Measurements from ENCODE around the gene ERMAP.

The ERMAP gene

DNA sequence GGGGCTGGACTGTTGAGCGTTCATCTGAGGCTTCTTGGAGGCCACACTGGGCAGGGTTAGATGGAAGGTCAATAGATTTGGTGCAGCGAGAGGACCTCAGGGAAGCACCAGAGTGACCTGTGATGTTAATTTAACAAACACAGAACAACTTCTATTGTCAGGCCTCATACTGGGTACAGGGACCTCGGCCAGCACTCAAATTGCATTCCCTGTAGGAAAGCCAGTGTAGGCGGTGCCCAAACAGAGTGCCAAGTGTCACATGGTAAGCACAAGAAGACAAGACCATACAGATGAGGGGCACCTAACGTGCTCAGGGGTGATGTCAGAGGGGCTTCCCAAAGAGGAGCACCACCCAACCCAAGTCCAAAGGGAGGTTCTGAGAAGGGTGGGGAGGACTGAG lies 30.8 kb upstream of the ERMAP start:
- no peak overlapping the region for H3K4me3 ChIP-seq (replicated peaks; ENCODE audit: low read depth, low read length)
- TF ChIP-seq, protein P1, sequence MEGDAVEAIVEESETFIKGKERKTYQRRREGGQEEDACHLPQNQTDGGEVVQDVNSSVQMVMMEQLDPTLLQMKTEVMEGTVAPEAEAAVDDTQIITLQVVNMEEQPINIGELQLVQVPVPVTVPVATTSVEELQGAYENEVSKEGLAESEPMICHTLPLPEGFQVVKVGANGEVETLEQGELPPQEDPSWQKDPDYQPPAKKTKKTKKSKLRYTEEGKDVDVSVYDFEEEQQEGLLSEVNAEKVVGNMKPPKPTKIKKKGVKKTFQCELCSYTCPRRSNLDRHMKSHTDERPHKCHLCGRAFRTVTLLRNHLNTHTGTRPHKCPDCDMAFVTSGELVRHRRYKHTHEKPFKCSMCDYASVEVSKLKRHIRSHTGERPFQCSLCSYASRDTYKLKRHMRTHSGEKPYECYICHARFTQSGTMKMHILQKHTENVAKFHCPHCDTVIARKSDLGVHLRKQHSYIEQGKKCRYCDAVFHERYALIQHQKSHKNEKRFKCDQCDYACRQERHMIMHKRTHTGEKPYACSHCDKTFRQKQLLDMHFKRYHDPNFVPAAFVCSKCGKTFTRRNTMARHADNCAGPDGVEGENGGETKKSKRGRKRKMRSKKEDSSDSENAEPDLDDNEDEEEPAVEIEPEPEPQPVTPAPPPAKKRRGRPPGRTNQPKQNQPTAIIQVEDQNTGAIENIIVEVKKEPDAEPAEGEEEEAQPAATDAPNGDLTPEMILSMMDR (IDR thresholded peaks at IDR 0.05; ENCODE audit: low read length, missing control alignments) = no peak
- no peak for DNase-seq (ENCODE audit: low read depth)

DNA sequence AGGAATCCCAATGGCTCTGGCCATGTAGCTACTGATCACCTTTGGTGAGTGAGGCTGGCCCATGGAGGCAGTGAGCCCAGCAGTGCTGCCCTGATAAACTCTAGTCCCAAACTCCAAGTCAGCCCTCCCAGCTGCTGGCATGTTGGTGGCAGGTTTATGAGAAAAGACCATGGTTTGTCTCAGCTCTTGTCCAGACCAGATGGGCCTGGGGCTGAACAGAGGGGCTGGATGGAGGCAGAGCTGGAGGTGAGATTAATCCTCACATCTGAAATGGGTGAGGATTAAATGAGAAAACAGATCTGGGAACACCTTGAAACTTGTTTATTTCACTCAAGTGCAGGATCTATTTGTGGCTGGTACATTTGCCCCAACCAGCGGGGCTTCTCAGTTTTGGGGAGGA lies 28.9 kb upstream of the ERMAP start:
- H3K4me3 ChIP-seq (replicated peaks; ENCODE audit: low read depth, low read length) = no peak overlapping the region
- TF ChIP-seq, protein P1 (IDR thresholded peaks at IDR 0.05; ENCODE audit: low read length, missing control alignments) = no peak

DNA sequence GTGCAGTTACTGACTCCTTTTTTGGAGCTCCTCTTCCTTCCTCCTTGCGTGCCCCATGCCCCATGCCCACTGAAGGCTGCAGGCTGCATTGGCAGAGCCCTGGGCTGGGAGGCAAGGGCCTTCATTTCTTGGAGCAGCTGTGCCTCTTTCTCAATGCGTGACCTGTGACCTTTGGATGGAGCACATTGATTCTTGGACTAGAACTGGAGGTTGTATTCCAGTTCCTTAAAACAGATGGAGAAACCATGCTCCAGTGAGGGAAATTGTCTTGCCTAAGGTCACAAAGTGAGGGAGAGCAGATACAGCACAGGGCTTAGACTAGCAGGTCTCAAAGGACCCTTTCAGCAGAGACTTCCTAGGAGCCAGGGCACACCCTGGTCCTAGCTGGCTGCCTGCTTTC lies 23.1 kb upstream of the ERMAP start:
- no peak overlapping the region for H3K4me3 ChIP-seq (replicated peaks; ENCODE audit: low read depth, low read length)
- TF ChIP-seq, protein P1 (IDR thresholded peaks at IDR 0.05; ENCODE audit: low read length, missing control alignments) = no peak
- DNase-seq (ENCODE audit: low read depth) = peak; percentile 4

More for the DNA sequence above, 28.9 kb upstream of the ERMAP start:
- no peak for DNase-seq (ENCODE audit: low read depth)

GRCh38 chr1:42797414-42797813 lies 19.5 kb upstream of the ERMAP start:
- no peak for DNase-seq (ENCODE audit: low read depth)
- no peak overlapping the region for H3K4me3 ChIP-seq (replicated peaks; ENCODE audit: low read depth, low read length)
- TF ChIP-seq, protein P1 (IDR thresholded peaks at IDR 0.05; ENCODE audit: low read length, missing control alignments) = no peak

DNA sequence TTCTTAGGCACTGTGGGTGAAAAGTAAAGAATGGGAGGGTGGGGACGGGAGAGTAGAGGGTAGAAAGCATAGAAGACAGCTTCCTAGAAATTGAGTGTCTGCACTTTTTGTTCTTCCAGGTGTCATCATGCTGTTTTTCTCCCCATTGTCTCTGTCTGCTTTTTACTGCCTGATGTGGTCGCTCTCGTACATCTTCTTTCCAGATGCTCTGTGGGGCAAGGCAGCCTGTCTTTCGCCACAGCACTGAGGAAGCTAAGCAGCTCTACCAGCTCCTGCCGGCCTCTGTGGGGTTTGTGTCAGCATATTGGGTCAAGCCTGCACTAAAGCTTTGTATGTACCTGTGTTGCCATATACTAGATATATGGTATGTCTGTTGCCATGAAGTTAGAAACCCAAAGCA lies 18.9 kb upstream of the ERMAP start:
- TF ChIP-seq, protein P1 (IDR thresholded peaks at IDR 0.05; ENCODE audit: low read length, missing control alignments) = no peak
- no peak overlapping the region for H3K4me3 ChIP-seq (replicated peaks; ENCODE audit: low read depth, low read length)
- DNase-seq (ENCODE audit: low read depth) = no peak

GRCh38 chr1:42801832-42802473 lies 15.0 kb upstream of the ERMAP start:
- no peak overlapping the region for H3K4me3 ChIP-seq (replicated peaks; ENCODE audit: low read depth, low read length)
- DNase-seq (ENCODE audit: low read depth) = no peak
- TF ChIP-seq, protein P1 (IDR thresholded peaks at IDR 0.05; ENCODE audit: low read length, missing control alignments) = no peak

- no peak overlapping the region for H3K4me3 ChIP-seq (replicated peaks; ENCODE audit: low read depth, low read length)
- no peak for DNase-seq (ENCODE audit: low read depth)
- TF ChIP-seq, protein P1 (IDR thresholded peaks at IDR 0.05; ENCODE audit: low read length, missing control alignments) = no peak
Observed at GRCh38 chr1:42806171-42806570, 10.8 kb upstream of the ERMAP start.
